Measurements from ENCODE around the gene CACNA2D1. TPM values are rescaled to one million over a fixed set of nuclear protein-coding genes. Genes with fewer than 3 reads are reported as not detected.
A peak's percentile ranks its signal among the peaks of the same experiment; 100 is the strongest.

Gene CACNA2D1
- polyA plus RNA-seq, 1 experiment: 19.5 TPM

DNA sequence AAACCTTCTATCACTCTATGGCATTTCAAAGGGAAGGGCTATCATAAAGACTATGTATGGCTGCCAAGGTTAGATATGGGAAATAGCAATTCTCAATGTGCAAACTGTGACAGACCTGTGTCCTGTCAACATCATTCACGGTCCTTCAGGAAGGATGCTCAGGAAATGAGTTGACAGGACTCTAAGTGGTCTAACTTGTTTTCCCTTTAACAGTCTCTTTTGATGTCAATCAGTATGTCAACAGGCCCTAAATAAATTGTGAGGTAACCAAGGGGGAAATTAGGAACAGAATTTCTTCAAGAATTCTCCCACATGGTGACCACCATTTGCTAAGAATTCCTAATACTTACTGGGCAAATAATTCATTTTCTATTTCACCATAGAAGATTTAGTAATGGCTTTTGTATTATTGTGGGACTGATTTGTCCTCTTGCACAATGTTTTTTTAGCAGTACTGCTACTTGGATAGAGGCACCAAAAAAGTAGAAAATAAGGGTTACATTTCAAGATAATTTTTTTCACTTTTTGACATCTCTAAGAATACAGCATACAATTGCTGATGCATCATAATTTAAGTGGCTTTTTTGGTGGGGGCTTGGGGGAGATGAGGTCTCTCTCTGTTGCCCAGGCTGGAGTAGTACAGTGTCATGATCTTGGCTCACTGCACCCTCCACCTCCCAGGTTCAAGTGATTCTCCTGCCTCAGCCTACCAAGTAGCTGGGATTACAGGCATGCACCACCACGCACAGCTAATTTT lies 275.8 kb downstream of the CACNA2D1 start:
- H3K27me3 ChIP-seq (ENCODE audit: control insufficient read depth, insufficient read depth, low read length): no peaks in the 10 kb centered on the region
- no peaks in the 10 kb centered on the region for H3K9me3 ChIP-seq (ENCODE audit: control insufficient read depth, insufficient read depth, low read length)
- ChIA-PET POLR2A (no interaction called here), CTCF (no interaction called here)
- DNase-seq (ENCODE audit: low read depth, low spot score): no peak
- H3K27ac ChIP-seq (ENCODE audit: low read depth, low read length): no peak overlapping the region
- H3K4me3 ChIP-seq (ENCODE audit: low read depth, low read length): no peak overlapping the region
- TF ChIP-seq, protein P1, sequence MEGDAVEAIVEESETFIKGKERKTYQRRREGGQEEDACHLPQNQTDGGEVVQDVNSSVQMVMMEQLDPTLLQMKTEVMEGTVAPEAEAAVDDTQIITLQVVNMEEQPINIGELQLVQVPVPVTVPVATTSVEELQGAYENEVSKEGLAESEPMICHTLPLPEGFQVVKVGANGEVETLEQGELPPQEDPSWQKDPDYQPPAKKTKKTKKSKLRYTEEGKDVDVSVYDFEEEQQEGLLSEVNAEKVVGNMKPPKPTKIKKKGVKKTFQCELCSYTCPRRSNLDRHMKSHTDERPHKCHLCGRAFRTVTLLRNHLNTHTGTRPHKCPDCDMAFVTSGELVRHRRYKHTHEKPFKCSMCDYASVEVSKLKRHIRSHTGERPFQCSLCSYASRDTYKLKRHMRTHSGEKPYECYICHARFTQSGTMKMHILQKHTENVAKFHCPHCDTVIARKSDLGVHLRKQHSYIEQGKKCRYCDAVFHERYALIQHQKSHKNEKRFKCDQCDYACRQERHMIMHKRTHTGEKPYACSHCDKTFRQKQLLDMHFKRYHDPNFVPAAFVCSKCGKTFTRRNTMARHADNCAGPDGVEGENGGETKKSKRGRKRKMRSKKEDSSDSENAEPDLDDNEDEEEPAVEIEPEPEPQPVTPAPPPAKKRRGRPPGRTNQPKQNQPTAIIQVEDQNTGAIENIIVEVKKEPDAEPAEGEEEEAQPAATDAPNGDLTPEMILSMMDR (IDR thresholded peaks at IDR 0.05; ENCODE audit: low read depth, low read length): no peak

DNA sequence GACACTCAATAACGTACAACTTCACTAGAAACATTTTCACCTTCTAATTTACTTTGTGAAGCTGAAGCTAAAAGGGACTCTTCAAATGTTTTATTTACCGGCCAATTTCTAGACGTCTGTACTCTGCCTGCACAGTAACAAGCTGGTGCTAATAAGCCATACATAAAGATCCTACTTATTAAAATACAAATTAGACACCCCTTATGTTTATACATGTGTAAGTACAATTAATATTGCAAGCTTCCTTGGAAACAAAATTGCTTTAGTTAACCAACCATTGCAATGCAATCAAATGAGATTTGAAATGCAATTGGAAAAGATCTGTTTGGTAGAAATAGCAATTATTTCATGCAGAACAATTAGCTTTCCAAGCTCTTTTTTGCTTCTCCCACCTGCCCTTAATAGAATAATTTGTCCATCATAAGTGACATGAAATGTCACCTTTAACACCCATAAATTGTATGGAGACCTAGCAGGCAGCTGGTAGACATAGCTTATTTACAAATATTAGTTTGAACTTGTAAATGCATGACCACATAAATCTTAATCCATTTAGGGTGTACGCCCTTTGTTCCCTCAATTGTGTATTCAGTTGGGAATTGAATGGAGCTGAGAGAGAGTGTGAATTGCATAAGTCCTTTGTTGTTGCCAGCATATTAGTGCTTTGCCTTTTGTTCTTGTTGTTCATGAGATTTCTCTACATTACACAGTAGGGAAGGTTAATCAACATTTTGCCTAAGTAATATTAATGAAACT lies 277.1 kb downstream of the CACNA2D1 start:
- DNase-seq (ENCODE audit: low read depth, low spot score): no peak
- no peak overlapping the region for H3K27ac ChIP-seq (ENCODE audit: low read depth, low read length)
- no peaks in the 10 kb centered on the region for H3K27me3 ChIP-seq (ENCODE audit: control insufficient read depth, insufficient read depth, low read length)
- H3K4me3 ChIP-seq (ENCODE audit: low read depth, low read length): no peak overlapping the region
- ChIA-PET CTCF (interaction anchor here (0.5 to 1.0 kb wide), 2 partner anchors 9 to 587 kb away, joined by 3 read pairs; no protein-coding TSS in a partner anchor), POLR2A (no interaction called here)
- TF ChIP-seq, protein P1 (IDR thresholded peaks at IDR 0.05; ENCODE audit: low read depth, low read length): no peak
- H3K9me3 ChIP-seq (ENCODE audit: control insufficient read depth, insufficient read depth, low read length): no peaks in the 10 kb centered on the region

DNA sequence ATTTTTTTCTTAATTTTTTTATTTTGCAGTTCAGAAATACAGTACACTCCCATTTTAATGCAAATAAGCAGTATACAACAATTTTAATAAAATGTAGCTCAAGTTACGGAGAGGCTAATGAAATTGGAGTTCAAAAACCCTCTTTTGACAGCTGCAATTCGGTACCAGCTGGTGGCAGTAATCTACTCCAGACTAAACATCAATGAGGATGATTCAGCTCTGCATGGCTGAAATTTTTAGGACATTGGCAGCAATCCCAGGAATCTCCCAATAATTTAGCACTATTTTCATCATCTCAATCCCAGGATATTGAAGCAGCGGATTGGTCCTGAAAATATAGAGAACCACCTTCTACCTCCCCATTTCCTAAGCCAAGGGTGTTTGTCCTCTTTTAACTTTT lies 278.8 kb downstream of the CACNA2D1 start:
- H3K4me3 ChIP-seq (ENCODE audit: low read depth, low read length): no peak overlapping the region
- H3K9me3 ChIP-seq (ENCODE audit: control insufficient read depth, insufficient read depth, low read length): no peaks in the 10 kb centered on the region
- TF ChIP-seq, protein P1 (IDR thresholded peaks at IDR 0.05; ENCODE audit: low read depth, low read length): peak; percentile 21; the same call in 1 of the 2 replicates
- ChIA-PET POLR2A (interaction anchor here (0.6 kb wide), 1 partner anchor 155 kb away, joined by 5 read pairs; no protein-coding TSS in a partner anchor), CTCF (interaction anchor here (0.7 to 1.8 kb wide), 5 partner anchors 19 to 408 kb away, joined by 3 to 6 read pairs (median 3); no protein-coding TSS in a partner anchor)
- peak; percentile 46 for DNase-seq (ENCODE audit: low read depth, low spot score)
- H3K27ac ChIP-seq (ENCODE audit: low read depth, low read length): no peak overlapping the region
- no peaks in the 10 kb centered on the region for H3K27me3 ChIP-seq (ENCODE audit: control insufficient read depth, insufficient read depth, low read length)

DNA sequence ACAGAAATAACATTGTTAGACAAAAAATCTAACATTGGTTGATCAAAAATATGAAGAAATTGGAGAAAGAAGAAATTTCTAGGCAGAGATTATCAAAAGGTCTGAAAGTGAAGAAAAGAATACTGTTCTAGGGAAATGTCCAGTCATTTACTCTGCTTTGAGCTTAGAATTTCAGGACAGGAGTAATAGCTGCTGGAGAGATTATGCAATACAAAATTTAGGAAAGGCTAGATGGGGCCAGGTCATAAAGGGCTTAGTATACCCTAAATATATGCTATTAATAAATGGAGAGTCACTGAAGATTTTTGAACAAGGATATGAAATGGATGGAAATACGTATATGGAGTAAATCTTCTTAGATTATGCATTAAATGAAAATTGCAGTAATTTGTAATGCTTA lies 279.2 kb downstream of the CACNA2D1 start:
- ChIA-PET CTCF (interaction anchor here (0.7 to 1.8 kb wide), 6 partner anchors 18 to 408 kb away, joined by 3 to 6 read pairs (median 3); no protein-coding TSS in a partner anchor), POLR2A (interaction anchor here (0.6 kb wide), 1 partner anchor 156 kb away, joined by 5 read pairs; no protein-coding TSS in a partner anchor)
- TF ChIP-seq, protein P1 (IDR thresholded peaks at IDR 0.05; ENCODE audit: low read depth, low read length): no peak
- Histone ChIP-seq H3K4me3 (ENCODE audit: low read depth, low read length) (no peak overlapping the region), H3K9me3 (ENCODE audit: control insufficient read depth, insufficient read depth, low read length) (no peaks in the 10 kb centered on the region), H3K27me3 (ENCODE audit: control insufficient read depth, insufficient read depth, low read length) (no peaks in the 10 kb centered on the region), H3K27ac (ENCODE audit: low read depth, low read length) (no peak overlapping the region)
- DNase-seq (ENCODE audit: low read depth, low spot score): no peak
